T-helper 2 cell (primary cell): ENCODE results near the gene NPIPA3.
A peak's percentile ranks its signal among the peaks of the same experiment; 100 is the strongest.
"Not testable (repeated sequence)": the region's sequence is repeated elsewhere in the genome, so short reads cannot be mapped to it uniquely, and the experiment has no call there.

Experiments
- DNase-seq, 5 experiments: peaks; one replicate each; pipeline versions ENCODE4 v3.0.0 to v3.0.0-alpha.2; 2012 to 2022
- total RNA-seq, 2 donors: gene quantifications; one replicate each; lab custom pipeline; 2026; lab: John Stamatoyannopoulos, UW

Gene NPIPA3
- 0 reads per million in 2 donors for total RNA-seq

GRCh38 chr16:14703156-14704011 is at the start of gene NPIPA3:
NPIPA3 (plus strand) TSS chr16:14703411; CDS start chr16:14708944, 5,533 bp downstream.
- not testable (repeated sequence) for DNase-seq

- peak in 1 of 5 experiments; percentile 8 for DNase-seq
Measured at GRCh38 chr16:14658063-14658462, 45.1 kb upstream of the NPIPA3 start.

GRCh38 chr16:14667347-14668266 is 35.6 kb upstream of the NPIPA3 start:
- no peak for DNase-seq

- DNase-seq, result no peak
Measured at GRCh38 chr16:14668556-14669223, 34.5 kb upstream of the NPIPA3 start.

GRCh38 chr16:14669776-14670175 is 33.4 kb upstream of the NPIPA3 start:
- peak in 1 of 5 experiments; percentile 11 for DNase-seq

- peak in 1 of 5 experiments; percentile 30 for DNase-seq
Measured at GRCh38 chr16:14672403-14672971, 30.7 kb upstream of the NPIPA3 start.

GRCh38 chr16:14676633-14677032 is 26.6 kb upstream of the NPIPA3 start:
- no peak for DNase-seq

- DNase-seq, result no peak
Measured at GRCh38 chr16:14677627-14678026, 25.6 kb upstream of the NPIPA3 start.

- no peak for DNase-seq
Measured at GRCh38 chr16:14678748-14679497, 24.3 kb upstream of the NPIPA3 start.

- DNase-seq, result not testable (repeated sequence)
Measured at GRCh38 chr16:14680396-14680795, 22.8 kb upstream of the NPIPA3 start.

GRCh38 chr16:14681115-14681514 is 22.1 kb upstream of the NPIPA3 start:
- no peak for DNase-seq

- no peak for DNase-seq
Measured at GRCh38 chr16:14682121-14682520, 21.1 kb upstream of the NPIPA3 start.

GRCh38 chr16:14685870-14686793 is 17.1 kb upstream of the NPIPA3 start:
- DNase-seq, result not testable (repeated sequence)

GRCh38 chr16:14694129-14694528 is 9.1 kb upstream of the NPIPA3 start, which contains the start of gene PLA2G10:
PLA2G10 (minus strand) TSS chr16:14694308; CDS start chr16:14694229, 79 bp downstream.
- not testable (repeated sequence) for DNase-seq

- DNase-seq, result not testable (repeated sequence)
Measured at GRCh38 chr16:14701859-14702258, 1.4 kb upstream of the NPIPA3 start.

GRCh38 chr16:14702672-14703071 is 539 bp upstream of the NPIPA3 start:
- not testable (repeated sequence) for DNase-seq

- not testable (repeated sequence) for DNase-seq
Measured at GRCh38 chr16:14733233-14733632, 30.0 kb downstream of the NPIPA3 start.

GRCh38 chr16:14740832-14741385 is 37.7 kb downstream of the NPIPA3 start:
- DNase-seq, result not testable (repeated sequence)

GRCh38 chr16:14741794-14742193 is 38.6 kb downstream of the NPIPA3 start:
- not testable (repeated sequence) for DNase-seq
